NCI-H1048 (cell line): ENCODE measurements around the gene MBNL2.

Experiments
- DNase-seq: peaks from one replicate; lab custom pipeline; 2025; lab: John Stamatoyannopoulos, UW

The MBNL2 gene

DNA sequence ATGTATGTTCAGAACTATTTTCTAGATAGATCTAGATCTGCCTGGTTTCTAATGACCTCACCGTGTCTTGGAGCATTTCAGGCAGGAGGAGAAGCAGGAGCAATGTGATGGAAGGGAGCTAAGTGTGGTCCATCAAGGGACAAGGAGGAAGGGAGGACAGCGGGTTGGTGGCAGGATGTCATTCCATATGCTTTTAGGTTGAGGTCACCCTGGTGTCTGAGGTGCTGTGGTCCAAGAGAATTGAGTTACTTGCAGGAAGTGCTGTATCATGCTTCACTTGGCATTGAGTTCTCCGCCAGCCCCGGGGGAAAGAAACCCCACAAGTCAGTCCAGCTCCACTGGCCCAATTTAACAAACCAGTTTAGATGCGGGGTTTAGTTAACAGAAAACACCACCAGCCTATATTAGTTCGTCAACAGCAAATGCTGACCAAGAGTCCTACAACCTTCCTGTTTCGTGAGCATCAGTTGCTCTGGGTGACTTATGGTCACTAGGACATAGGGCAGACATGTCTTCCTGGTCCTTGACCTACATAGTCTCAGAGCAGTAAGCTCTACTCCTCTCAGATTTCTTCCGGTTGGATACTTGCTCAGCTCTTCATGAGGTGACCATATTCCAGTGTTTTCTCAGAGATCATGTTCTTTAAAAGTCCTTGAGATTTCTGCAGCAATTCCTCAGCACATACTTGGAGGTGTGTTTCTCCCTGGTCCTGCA is 79.4 kb downstream of the MBNL2 start:
- DNase-seq: no peak

DNA sequence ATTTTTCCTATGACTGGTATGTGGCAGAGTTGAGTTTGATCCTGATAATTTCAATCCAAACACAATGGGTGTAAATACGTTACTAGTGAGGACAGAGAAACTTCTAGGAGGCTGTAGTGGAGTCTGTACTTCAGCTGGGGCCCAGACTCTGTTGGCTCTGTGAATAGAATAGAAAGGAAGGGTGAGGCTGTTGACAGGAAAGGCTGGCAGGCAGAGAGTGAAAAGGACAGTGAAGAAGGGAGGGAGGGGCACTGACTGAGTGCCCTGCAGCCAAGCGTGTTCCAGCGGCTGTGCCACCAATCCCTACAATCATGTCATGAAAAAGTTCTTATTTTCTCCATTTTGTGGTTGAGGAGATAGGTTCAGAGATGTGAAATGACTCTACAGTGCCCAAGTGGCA is 80.5 kb downstream of the MBNL2 start:
- no peak for DNase-seq

DNA sequence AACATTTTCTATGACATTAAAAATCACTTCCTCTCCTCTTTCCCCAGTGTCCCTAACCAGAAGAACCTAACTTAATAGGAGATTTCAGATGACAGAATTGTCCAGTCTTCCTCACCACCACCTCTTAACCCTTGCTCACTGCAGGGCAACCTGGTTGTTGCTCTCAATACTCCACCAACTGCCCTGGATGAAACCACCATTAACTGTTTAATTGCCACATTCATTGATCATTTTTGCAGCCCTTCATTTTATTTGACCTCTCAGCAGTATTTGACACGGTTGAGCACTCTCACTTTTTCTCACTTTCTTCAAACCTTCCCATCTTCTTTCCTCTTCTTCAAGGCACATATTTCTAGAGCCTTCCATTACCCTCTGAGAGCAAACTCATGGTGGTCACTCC is 84.0 kb downstream of the MBNL2 start:
- DNase-seq: no peak

DNA sequence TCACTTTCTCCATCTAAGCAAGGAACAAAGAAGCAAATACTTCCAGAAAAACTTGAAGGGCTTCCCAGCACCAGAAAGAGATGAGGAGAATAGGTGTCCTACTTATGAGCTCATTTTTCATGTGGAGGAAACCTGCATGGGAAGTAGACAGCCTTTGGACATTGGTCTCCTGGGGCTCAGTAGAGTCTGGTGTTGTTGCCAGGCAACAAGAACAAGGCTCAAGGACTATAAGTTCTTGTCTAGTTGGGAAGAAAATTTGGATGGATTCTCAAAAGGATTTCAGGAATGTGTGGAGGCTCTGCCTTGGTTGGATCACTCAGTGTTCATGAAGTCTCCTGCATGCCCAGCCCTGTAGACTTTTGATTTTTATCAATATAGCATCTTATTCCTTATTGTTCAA is 84.5 kb downstream of the MBNL2 start:
- no peak for DNase-seq

- DNase-seq: no peak
Observed at GRCh38 chr13:97307118-97307881, 85.2 kb downstream of the MBNL2 start.

- DNase-seq: peak; percentile 70
Observed at GRCh38 chr13:97307882-97308624, 85.9 kb downstream of the MBNL2 start.

DNA sequence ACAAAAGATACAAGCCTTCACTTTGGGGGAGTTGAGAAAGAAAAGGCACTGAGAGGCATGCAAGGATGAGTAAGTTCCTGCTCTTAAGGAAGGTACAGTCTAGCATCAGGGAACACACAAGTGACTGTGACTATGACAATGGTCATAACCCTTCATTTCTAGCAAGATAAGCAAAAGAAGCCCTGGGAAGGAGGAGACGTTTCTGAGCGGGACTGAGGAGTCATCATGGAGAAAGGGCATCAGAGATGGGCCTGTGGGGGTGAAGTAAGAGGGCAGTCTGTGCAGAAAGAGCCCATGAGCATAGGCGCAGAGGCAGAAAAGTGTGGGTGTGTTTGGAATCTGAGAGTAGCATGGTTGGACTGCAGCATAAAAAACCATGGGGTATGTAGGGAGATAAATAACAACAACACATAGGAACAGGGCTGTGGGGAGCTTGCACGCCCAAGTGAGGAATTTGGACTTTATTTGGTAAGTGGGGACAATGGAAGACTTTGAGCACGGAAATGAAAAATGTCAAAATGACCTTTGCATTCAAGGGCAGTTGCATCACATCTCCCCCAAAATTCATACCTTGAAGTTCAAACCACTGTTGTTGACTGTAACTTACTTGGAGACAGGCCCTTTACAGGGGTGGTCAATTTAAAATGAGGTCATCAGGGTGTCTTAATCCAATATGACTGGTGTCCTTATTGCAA is 86.7 kb downstream of the MBNL2 start:
- DNase-seq: no peak

GRCh38 chr13:97310809-97311436 is 88.8 kb downstream of the MBNL2 start:
- DNase-seq: no peak

GRCh38 chr13:97311956-97312355 is 89.8 kb downstream of the MBNL2 start:
- no peak for DNase-seq

GRCh38 chr13:97313551-97314260 is 91.6 kb downstream of the MBNL2 start:
- DNase-seq: no peak

GRCh38 chr13:97316390-97316789 is 94.3 kb downstream of the MBNL2 start:
- DNase-seq: no peak

GRCh38 chr13:97317933-97318332 is 95.8 kb downstream of the MBNL2 start:
- DNase-seq: no peak

DNA sequence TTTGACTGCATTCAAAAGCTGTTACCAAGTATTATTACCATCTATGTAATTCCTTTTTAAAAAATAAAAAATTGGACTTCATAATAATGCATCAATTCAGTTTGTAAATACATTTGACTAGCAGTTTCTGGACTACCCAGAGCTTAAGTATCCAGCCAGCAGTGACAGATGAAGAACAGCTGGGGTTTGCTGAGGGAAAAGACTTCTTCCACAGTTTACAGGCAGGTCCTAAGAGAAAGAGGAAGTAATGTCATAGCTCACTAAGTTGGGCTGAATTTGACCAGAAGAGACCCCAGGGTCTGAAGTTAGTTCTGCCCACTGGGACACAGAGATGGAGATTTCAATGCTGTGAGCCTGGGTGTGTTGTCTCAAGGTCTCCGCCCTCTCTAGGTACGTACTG is 96.4 kb downstream of the MBNL2 start:
- DNase-seq: no peak

GRCh38 chr13:97319113-97319720 is 97.1 kb downstream of the MBNL2 start:
- DNase-seq: no peak

DNA sequence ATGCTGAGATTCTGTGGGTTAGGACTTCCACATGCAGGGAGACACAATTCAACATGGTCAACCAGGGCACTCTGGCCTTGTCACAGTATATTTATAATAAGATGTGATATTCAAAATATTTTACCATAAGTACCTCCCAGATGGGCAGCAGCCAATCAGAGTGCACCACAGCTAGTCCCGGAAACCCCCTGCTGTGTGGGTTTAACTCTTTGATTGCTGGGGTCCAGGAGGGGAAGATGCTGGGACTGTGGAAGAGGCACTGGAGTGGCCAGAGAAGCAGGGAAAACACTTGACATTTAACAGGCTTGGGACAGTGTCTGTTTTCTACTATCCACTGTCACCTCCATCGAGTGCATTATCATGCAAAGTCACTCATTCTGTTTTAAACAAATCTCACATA is 99.0 kb downstream of the MBNL2 start:
- DNase-seq: no peak

DNA sequence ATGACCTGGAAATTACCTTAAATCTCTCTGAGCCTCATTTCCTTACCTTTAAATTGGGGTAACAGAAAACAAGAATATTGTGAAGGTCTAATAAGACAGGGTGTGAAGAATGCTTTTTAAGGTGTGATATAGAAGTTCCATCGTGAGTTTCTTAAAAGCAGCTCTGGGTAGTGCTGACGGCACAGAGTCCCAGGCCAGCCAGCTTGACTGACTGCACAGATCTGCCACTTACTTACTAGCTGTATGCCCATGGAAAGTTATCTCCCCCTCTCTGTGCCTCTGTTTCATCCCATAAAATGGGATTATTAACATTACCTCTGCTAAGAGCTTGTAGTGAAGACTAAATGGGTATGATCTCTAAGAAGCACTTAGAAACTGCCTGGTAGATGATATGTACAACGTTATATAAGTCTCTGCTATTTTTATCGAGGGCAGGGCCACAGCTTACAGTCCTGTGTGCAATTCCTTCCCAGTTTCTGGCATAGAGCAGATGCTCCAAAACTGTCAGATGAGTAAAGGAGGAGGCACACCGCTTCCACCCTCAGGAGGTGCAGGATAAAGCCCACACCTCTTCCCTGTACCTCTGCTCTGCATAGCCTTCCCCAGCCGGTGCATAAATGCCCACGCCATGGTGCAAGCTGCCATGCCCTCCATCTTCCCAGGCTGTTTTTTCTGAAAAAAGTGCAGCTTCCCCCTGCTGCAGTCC is 99.6 kb downstream of the MBNL2 start:
- DNase-seq: no peak

DNA sequence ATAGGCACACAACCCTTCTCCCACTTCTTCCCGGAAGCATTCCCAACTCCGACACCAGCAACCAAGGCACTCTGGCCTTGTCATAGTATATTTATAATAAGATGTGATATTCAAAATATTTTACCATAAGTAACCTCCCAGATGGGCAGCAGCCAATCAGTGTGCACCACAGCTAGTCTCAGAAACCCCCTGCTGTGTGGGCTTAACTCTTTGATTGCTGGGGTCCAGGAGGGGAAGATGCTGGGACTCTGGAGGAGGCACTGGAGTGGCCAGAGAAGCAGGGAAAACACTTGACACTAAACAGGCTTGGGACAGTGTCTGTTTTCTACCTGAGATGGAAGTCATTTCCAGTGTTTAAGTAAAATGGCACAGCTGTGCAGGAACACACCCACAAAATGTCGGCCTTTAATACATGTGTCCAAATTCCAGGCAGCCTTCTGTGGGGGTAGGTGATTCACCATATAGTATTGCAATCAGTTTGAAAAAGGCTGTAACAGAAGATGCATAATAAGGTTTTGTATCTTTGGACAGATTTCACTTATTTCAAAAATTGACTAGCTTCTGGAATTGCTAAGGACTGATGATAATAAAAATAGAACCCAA is 100.7 kb downstream of the MBNL2 start:
- DNase-seq: no peak

GRCh38 chr13:97324115-97324514 is 102.0 kb downstream of the MBNL2 start:
- no peak for DNase-seq

GRCh38 chr13:97325738-97326137 is 103.6 kb downstream of the MBNL2 start:
- no peak for DNase-seq

DNA sequence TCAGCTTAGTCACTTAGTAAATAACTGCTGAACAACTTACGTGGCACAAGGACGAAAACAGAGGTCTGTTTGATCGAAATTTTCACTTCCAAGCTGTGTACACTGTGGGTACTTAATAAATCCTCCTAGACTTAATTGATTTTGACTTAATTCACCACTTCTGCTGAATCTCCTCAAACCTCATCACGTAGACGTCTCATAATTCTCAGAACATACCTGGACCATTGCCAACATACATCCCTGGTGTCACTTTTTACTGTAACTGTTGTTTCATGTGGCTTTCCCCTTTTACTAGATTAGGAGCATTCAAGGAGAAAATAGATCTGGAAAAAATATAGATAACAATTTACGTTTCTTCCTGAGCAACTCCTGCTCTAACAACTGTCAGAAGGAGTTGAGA is 105.0 kb downstream of the MBNL2 start:
- DNase-seq: no peak
